ENCODE data around the gene FN3KRP.

Gene FN3KRP

GRCh38 chr17:82726427-82726826 lies 9.9 kb downstream of the FN3KRP start:
- no peak for DNase-seq (ENCODE audit: low read depth)
- TF ChIP-seq CTCF (IDR thresholded peaks at IDR 0.05; ENCODE audit: low read depth, low read length, missing control alignments): no peak
- no peak overlapping the region for H3K4me3 ChIP-seq (ENCODE audit: low read depth, low read length)

- no peak overlapping the region for H3K4me3 ChIP-seq (ENCODE audit: low read depth, low read length)
- no peak for TF ChIP-seq CTCF (IDR thresholded peaks at IDR 0.05; ENCODE audit: low read depth, low read length, missing control alignments)
- no peak for DNase-seq (ENCODE audit: low read depth)
Observed at GRCh38 chr17:82729479-82730260, 13.2 kb downstream of the FN3KRP start.

- no peak for TF ChIP-seq CTCF (IDR thresholded peaks at IDR 0.05; ENCODE audit: low read depth, low read length, missing control alignments)
- no peak for DNase-seq (ENCODE audit: low read depth)
- H3K4me3 ChIP-seq (ENCODE audit: low read depth, low read length): no peak overlapping the region
Observed at GRCh38 chr17:82732118-82732743, 15.7 kb downstream of the FN3KRP start.

GRCh38 chr17:82734987-82735866 lies 18.7 kb downstream of the FN3KRP start, which contains the start of gene FN3K:
Gene FN3K (plus strand): TSS chr17:82735615. CDS start chr17:82735637, 22 bp downstream.
- no peak for DNase-seq (ENCODE audit: low read depth)
- H3K4me3 ChIP-seq (ENCODE audit: low read depth, low read length): 0 out of 2 replicates have a peak within 1 kb of the TSS, but pooled peaks have one; percentile 13
- TF ChIP-seq CTCF (IDR thresholded peaks at IDR 0.05; ENCODE audit: low read depth, low read length, missing control alignments): no peak

DNA sequence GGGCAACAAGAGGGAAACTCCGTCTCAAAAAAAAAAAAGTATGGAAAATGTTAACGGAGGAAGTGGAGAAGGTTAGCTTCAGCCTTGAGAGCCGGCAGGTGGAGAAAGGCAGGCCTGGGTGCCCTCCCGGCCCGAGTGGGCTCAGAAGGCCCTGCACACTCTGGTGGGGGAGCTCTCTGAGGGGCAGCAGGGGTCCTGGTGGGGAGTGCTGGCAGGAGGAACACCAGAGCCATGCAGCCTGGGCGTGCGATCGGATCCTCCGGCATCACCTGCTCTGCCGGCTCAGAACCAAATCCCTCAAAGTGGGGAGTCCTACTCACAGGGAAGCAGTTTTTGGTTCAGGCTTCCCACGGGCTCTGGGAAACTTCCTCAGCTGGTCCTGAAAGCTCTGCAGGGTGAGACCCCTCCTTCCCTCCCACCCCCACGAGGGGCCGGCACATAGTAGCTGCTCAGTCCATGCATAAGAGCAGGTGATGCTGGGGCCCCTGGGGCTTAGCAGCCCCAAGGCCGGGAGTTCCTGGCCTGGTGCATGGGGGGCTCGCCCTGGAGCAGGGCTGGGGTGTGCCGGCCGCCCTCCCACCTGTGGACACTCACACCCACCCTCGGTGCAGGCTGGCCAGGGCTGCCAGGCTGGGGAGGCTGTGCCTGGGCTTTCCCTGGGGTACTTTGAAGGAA lies 20.1 kb downstream of the FN3KRP start:
- TF ChIP-seq CTCF (IDR thresholded peaks at IDR 0.05; ENCODE audit: low read depth, low read length, missing control alignments): no peak
- DNase-seq (ENCODE audit: low read depth): no peak
- H3K4me3 ChIP-seq (ENCODE audit: low read depth, low read length): no peak overlapping the region

Measured in GM12864 (cell line).